ENCODE data around the gene NRL.

NRL gene

DNA sequence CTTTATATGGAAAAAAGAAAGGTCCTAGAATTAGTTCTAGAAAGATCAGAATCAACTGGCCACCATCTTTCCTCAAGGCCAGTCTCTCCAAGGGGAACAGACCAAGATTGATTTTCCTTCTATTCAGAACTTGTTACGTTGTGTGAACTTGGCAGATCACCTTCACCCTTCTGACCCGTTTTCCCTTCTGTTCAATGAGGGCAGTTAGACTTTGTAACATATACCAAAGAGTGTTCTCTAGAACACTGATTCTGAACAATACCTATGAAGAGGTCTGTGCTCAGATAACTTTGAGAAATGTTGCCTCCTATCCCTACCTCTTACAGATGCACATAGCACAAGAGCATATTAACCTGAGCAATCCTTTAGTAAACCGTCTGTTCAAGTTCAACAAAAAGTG, 31.3 kb downstream of the NRL start:
- in situ Hi-C loops (cut with MboI; ENCODE audit: low sequenced_read_pairs): no loop called here

DNA sequence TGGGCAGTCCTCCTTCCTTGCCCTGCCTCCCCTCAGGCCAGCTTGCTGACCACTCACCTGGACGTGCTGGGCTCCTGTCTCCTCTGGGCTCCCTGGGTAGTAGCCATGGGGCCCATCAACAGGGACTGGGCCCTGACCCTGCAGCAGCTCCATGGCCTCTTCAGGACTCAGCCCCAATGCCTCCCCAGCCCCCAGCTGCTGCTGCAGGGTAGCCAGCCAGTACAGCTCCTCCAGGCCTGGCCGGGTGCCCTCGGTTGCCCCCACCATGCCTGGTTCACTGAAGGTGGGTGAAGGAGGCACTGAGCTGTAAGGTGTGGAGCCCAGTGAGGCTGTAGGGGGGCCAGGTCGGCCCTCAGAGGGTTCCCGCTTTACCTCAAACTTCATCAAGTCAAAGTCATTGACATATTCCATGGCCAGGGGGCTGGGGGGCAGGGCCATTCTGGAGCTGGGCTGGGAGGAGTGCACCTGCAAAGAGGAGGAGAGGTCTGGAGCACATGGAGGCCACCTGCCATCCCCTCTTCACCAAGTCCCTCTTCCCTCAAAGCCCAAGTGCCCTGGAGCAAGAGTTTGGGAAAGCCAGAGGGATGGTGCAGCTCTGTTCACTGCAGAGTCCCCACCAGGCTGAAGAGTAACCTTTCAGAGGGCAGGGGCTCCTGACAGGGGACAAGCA, 32.2 kb downstream of the NRL start:
- in situ Hi-C loops (cut with MboI; ENCODE audit: low sequenced_read_pairs): no loop called here

GRCh38 chr14:24081739-24082211, 33.0 kb downstream of the NRL start:
- in situ Hi-C loops (cut with MboI; ENCODE audit: low sequenced_read_pairs): no loop called here

DNA sequence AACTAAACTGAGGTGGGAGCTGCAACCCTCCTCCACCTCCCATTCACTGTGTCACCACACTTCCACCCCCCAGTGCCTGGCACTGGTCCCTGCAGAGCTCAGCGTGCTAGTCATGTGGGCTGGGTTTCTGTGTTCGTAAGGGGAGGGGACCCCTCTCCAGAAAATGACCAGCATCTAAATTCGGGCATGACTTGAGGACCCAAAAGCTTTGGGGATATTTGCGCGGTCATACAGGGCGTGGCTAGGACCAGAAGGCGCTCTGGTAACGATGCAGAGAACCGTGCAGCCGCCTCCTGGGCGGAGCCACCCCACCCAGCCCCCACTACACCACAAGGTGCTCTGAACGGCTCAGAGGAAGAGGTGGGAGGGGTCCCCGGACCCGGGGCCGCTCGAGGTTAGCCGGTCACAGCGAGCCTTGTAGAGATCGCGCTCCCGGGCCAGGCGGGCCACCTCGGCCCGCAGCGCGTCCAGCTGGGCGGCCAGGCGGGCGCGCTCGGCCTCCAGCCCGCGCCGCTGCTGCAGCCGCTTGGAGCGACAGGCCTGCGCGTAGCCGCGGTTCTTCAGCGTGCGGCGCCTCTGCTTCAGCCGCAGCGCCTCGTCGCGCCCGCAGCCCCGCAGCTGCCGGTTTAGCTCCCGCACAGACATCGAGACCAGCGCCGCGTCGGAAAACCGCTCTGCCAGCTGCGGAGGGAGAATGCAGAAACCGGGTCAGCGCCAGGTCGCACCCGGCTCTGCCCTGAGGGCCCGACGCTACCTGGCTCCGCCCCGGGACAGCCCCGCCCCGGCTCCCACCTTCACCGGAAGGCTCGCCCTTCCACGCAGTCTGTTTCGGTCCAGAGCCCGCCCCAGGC, 33.6 kb downstream of the NRL start:
- in situ Hi-C loops (cut with MboI; ENCODE audit: low sequenced_read_pairs): no loop called here

- in situ Hi-C loops (cut with MboI; ENCODE audit: low sequenced_read_pairs): no loop called here
These were observed 34.6 kb downstream of the NRL start for GRCh38 chr14:24080142-24080530.

DNA sequence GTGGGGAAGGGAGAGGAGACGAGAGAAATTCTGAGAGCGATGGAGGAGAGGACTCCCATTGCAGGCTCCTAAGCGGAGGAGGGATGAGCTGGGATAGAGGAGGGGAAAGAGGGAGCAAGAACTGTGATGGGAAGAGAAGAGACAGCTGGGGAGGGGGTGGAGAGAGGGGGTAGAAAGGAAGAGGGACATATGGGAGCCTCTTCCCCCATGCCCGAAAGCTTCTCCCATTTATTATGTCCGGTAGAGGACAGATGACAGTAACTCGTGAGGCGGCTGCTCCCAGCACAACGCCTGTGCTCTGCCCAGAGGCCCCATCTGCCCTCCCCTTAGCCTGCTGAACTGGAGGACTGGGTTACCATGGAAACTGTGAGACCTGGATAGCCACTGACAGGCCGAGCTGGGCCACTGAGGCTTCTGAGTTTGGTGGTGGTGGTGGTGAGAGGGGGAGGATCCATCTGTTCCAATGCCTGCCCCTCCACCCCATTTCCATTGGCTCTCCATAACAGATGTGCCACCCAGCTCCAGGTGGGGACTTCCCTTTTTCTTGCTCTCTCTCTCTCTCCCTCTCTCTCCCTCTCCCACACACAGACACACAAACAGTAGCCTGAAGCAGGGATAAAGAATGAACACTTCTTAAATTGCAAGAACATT, 35.1 kb downstream of the NRL start:
- in situ Hi-C loops (cut with MboI; ENCODE audit: low sequenced_read_pairs): no loop called here

DNA sequence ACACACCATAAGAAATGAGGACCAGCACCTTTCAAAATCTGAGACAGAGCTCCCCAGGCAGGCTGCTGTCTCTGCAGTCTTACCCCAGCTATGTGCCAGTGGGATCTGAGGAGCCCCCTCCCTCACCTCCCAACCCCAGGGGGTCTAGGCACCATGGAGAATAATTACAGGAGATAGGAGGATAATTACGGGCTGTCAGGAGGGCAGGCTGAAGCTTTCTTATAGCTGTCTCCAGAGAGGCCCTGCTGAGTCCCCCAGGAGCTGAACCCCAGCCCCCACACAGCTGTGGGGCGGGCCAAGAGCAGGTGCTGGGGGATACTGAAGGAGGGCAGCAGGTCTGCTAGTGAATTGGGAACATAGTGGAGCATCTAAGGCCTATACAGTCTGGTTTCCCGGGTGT, 36.6 kb downstream of the NRL start:
- in situ Hi-C loops (cut with MboI; ENCODE audit: low sequenced_read_pairs): no loop called here

DNA sequence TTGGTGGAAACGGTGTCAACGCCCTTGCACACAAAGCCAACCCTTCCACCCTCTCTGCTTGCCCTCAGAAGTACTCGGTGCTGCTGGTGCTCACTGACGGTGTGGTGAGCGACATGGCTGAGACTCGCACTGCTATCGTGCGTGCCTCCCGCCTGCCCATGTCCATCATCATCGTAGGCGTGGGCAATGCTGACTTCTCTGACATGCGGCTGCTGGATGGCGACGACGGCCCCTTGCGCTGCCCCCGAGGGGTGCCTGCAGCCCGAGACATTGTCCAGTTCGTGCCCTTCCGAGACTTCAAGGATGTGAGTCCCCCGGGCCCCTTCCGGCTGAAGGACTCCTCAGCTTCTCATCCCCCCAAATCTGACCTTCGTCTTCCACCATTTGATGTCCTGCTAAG, 37.7 kb downstream of the NRL start:
- in situ Hi-C loops (cut with MboI; ENCODE audit: low sequenced_read_pairs): no loop called here

GRCh38 chr14:24076302-24076601, 38.5 kb downstream of the NRL start:
- in situ Hi-C loops (cut with MboI; ENCODE audit: low sequenced_read_pairs): no loop called here

- in situ Hi-C loops (cut with MboI; ENCODE audit: low sequenced_read_pairs): no loop called here
These were observed 39.1 kb downstream of the NRL start for GRCh38 chr14:24075485-24076301.

GRCh38 chr14:24074625-24075484, 39.9 kb downstream of the NRL start:
- in situ Hi-C loops (cut with MboI; ENCODE audit: low sequenced_read_pairs): no loop called here

GRCh38 chr14:24072881-24073877, 41.6 kb downstream of the NRL start:
- in situ Hi-C loops (cut with MboI; ENCODE audit: low sequenced_read_pairs): no loop called here

DNA sequence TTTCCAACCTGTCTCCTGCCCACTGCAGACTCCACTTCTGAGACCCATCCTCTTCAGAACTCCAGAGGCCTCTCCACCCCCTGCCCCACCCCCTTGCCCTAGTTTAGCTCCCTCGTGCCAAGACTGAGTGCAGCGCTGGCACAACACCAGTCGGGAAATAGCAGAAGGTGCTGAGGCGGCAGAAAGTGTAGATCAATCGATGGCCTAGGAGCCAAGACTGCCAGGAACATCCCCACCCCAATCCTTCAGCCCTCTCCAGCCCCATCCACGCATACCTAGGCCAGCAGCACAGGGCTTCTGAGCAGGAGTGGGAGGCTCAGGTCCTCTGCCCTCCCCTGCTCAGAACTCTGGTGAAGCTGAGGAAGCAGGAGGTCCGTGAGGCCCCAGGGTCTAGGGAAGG, 42.3 kb downstream of the NRL start:
- in situ Hi-C loops (cut with MboI; ENCODE audit: low sequenced_read_pairs): no loop called here

- in situ Hi-C loops (cut with MboI; ENCODE audit: low sequenced_read_pairs): no loop called here
These were observed 42.8 kb downstream of the NRL start for GRCh38 chr14:24071836-24072430.

- in situ Hi-C loops (cut with MboI; ENCODE audit: low sequenced_read_pairs): no loop called here
These were observed 43.5 kb downstream of the NRL start, which contains the start of gene CPNE6 for GRCh38 chr14:24071144-24071697. TSS of gene CPNE6 (plus strand) at chr14:24071562. CDS start at chr14:24072937, 1,375 bp downstream.

DNA sequence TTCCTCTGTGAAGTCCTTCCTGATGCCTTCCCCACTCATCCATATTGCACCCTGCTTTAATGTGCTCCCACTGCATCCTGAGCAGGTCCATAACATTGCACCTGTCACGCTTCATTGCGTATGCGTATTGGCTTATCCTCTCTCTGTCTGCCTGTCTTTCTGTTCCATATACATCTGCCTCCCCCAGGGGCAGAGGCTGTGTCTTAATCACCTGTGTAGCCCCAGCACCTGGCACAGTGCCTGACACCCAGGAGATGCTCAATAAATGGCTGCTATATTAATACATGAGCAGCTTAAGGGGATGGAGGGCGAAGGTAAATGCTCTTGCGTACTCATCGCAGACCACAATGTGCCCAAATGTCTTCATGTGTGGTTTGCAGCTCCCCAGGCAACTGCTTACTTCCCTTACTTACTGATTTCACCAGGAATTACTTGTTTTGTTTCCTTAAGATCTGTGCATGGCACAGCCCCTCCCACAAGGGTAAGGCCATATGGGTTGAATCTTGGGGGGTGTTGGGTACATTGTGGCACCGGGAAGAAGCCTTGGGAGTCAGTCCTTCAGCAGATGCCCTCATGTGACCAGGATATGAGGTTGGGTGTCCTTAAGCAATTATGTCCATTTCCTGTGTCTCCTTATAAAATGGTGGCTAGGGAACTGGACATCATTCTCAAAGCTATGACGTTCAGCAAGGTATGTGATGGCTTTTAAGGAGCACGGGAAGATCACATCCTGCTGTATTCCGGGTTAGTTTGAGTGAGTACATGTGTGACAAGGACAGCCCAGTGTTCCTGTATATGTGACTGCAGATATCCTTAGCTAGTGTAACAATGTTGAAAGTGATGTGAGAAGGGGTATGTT, 44.2 kb downstream of the NRL start:
- in situ Hi-C loops (cut with MboI; ENCODE audit: low sequenced_read_pairs): no loop called here

DNA sequence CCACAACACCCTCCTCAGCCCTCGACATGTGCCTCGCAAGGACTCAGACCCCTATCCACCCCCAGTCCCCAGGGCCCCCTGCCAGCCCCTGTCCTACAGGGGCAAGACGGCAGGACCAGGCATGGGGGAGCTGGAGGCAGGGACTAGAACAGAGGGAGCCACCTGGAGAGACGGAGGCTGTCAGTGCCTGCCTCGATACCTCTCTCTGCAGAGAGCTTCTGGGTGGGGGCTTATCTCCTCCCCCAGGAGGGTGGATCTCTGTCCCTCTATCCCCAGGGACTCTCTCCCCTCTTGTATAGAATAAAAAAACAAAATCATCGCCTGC, 45.4 kb downstream of the NRL start:
- in situ Hi-C loops (cut with MboI; ENCODE audit: low sequenced_read_pairs): no loop called here

Measured in HL-60/S4 treated with phorbol 12-myristate 13-acetate at 8.2 ng/mL for 4 days and 3 days (cell line).